Tibial artery (tissue), 4 donors: ENCODE results near the gene RNLS.
"Not testable (repeated sequence)": the region's sequence is repeated elsewhere in the genome, so short reads cannot be mapped to it uniquely, and the experiment has no call there.

Source experiments
- DNase-seq, 2 donors: peaks; one replicate each; pipeline ENCODE4 v3.0.0-alpha.2; 2019
- H3K27ac ChIP-seq, 2 donors: fragments of 200-600 bp; sonication (generic) in 1 of 2; 1 replicate in 1 of 2; 2 replicates in 1 of 2; pipeline ENCODE4 v1.5.1; 2018 to 2019; ENCODE audit warnings: mild to moderate bottlenecking in 1 of 2
- H3K27me3 ChIP-seq, 2 donors: fragments of 200-600 bp; sonication (generic) in 1 of 2; one replicate each; pipeline versions ENCODE4 v1.5.1 to v1.6.0; 2016 to 2019
- H3K36me3 ChIP-seq, 3 donors: fragments of 200-600 bp; sonication (generic) in 2 of 3; one replicate each; pipeline ENCODE4 v1.5.1; 2016 to 2019; ENCODE audit warnings: mild to moderate bottlenecking in 2 of 3
- H3K4me1 ChIP-seq, 4 donors: fragments of 200-600 bp; sonication (generic) in 2 of 4; 1 replicate in 3 of 4; 2 replicates in 1 of 4; pipeline ENCODE4 v1.5.1; 2016 to 2019
- H3K4me3 ChIP-seq, 2 donors: fragments of 200-600 bp; sonication (generic) in 1 of 2; 1 replicate in 1 of 2; 2 replicates in 1 of 2; pipeline ENCODE4 v1.5.1; 2018 to 2019; ENCODE audit warnings: mild to moderate bottlenecking in 2 of 2
- H3K9me3 ChIP-seq, 3 donors: fragments of 200-600 bp; sonication (generic) in 1 of 3; one replicate each; pipeline ENCODE4 v1.5.1; 2016 to 2019
- intact Hi-C: fragments of 100-400 bp; cut with DNase I; formaldehyde crosslinking; loops from one replicate; pipeline ENCODE4 v1.15.0; 2023; ENCODE audit warnings: low total_unique reads
- TF ChIP-seq, protein P1 (sequence below), 2 experiments: fragments of 200-600 bp in 1 of 2; fragments of 450-650 bp in 1 of 2; IDR thresholded peaks; one replicate each; pipeline ENCODE4 v1.5.1; 2017 to 2019; ENCODE audit warnings: antibody characterized with exemption in 2 of 2, mild to moderate bottlenecking in 1 of 2, moderate library complexity in 1 of 2

Gene RNLS

GRCh38 chr10:88280518-88280917 lies 302.6 kb downstream of the RNLS start:
- intact Hi-C loops: no loop called here
- TF ChIP-seq, protein P1, sequence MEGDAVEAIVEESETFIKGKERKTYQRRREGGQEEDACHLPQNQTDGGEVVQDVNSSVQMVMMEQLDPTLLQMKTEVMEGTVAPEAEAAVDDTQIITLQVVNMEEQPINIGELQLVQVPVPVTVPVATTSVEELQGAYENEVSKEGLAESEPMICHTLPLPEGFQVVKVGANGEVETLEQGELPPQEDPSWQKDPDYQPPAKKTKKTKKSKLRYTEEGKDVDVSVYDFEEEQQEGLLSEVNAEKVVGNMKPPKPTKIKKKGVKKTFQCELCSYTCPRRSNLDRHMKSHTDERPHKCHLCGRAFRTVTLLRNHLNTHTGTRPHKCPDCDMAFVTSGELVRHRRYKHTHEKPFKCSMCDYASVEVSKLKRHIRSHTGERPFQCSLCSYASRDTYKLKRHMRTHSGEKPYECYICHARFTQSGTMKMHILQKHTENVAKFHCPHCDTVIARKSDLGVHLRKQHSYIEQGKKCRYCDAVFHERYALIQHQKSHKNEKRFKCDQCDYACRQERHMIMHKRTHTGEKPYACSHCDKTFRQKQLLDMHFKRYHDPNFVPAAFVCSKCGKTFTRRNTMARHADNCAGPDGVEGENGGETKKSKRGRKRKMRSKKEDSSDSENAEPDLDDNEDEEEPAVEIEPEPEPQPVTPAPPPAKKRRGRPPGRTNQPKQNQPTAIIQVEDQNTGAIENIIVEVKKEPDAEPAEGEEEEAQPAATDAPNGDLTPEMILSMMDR (IDR thresholded peaks at IDR 0.05): no peak
- H3K27me3 ChIP-seq: no peaks in the 10 kb centered on the region
- H3K9me3 ChIP-seq: no peaks in the 10 kb centered on the region
- DNase-seq: no peak
- no peaks in the 10 kb centered on the region for H3K36me3 ChIP-seq
- H3K27ac ChIP-seq: no peak overlapping the region
- H3K4me3 ChIP-seq: no peak overlapping the region
- H3K4me1 ChIP-seq: peaks cover 0 to 11% (median 3%) of the 10 kb centered on the region in 4 donors

DNA sequence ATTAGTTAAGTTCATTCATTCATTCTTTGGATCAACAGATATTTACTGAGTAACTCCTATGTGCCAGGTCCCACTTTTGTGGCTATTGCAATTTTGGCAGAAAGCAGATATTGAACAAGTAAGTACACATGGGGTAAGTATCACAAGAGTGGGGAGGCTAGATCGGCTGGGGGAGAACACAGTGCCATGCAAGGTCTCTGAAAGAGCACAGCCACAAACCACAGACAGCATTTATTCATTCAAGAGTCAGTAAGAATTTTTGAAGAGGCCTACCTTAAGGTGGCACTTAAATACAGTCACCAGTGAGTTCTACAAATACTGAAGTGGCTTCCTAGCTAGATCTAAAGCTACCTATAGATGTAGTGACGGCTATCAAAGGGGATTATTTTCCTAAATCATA lies 304.2 kb downstream of the RNLS start:
- Histone ChIP-seq H3K27me3 (no peaks in the 10 kb centered on the region), H3K36me3 (no peaks in the 10 kb centered on the region), H3K9me3 (no peaks in the 10 kb centered on the region), H3K4me3 (no peak overlapping the region), H3K27ac (no peak overlapping the region), H3K4me1 (peaks cover 0 to 11% (median 3%) of the 10 kb centered on the region in 4 donors)
- intact Hi-C loops: no loop called here
- TF ChIP-seq, protein P1 (IDR thresholded peaks at IDR 0.05): no peak
- DNase-seq: no peak

- H3K4me3 ChIP-seq, H3K9me3 ChIP-seq, H3K36me3 ChIP-seq, H3K27ac ChIP-seq, intact Hi-C loops, DNase-seq, H3K4me1 ChIP-seq, H3K27me3 ChIP-seq: not testable (repeated sequence)
Observed at GRCh38 chr10:88276945-88277344, 306.2 kb downstream of the RNLS start.

DNA sequence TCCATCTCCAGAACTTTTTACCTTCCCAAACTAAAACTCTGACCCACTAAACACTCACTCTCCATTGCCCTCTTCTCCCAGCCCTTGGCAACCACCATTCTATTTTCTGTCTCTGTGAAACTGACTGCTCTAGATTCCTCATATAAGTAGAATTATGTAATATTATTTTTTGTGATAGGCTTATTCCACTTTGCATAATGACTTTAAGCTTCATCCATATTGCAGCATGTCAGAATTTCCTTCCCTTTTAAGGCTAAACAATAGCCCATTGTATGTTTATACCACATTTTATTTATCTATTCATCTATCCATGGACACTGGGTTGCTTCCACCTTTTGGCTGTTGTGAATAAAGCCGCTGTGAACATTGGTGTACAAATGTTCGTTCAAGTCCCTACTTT lies 308.8 kb downstream of the RNLS start:
- Histone ChIP-seq H3K27me3 (no peaks in the 10 kb centered on the region), H3K4me1 (no peaks in the 10 kb centered on the region), H3K4me3 (no peak overlapping the region), H3K36me3 (no peaks in the 10 kb centered on the region), H3K9me3 (no peaks in the 10 kb centered on the region), H3K27ac (no peak overlapping the region)
- intact Hi-C loops: no loop called here
- no peak for DNase-seq
- TF ChIP-seq, protein P1 (IDR thresholded peaks at IDR 0.05): no peak

GRCh38 chr10:88273567-88273966 lies 309.6 kb downstream of the RNLS start:
- H3K4me3 ChIP-seq: no peak overlapping the region
- H3K27ac ChIP-seq: no peak overlapping the region
- intact Hi-C loops: no loop called here
- DNase-seq: no peak
- no peaks in the 10 kb centered on the region for H3K27me3 ChIP-seq
- H3K36me3 ChIP-seq: no peaks in the 10 kb centered on the region
- H3K4me1 ChIP-seq: no peaks in the 10 kb centered on the region
- TF ChIP-seq, protein P1 (IDR thresholded peaks at IDR 0.05): no peak
- H3K9me3 ChIP-seq: no peaks in the 10 kb centered on the region

GRCh38 chr10:88271761-88272543 lies 311.2 kb downstream of the RNLS start:
- no peak for DNase-seq
- Histone ChIP-seq H3K9me3 (no peaks in the 10 kb centered on the region), H3K36me3 (no peaks in the 10 kb centered on the region), H3K4me1 (no peaks in the 10 kb centered on the region), H3K27ac (no peak overlapping the region), H3K27me3 (no peaks in the 10 kb centered on the region), H3K4me3 (no peak overlapping the region)
- TF ChIP-seq, protein P1 (IDR thresholded peaks at IDR 0.05): no peak
- intact Hi-C loops: no loop called here
